ENCODE data around the gene TRDMT1. TPM values are rescaled to one million over a fixed set of nuclear protein-coding genes. Genes with fewer than 3 reads are reported as not detected.

The TRDMT1 gene
- total RNA-seq, 1 donor from 2014 or later, result 35.6 TPM

DNA sequence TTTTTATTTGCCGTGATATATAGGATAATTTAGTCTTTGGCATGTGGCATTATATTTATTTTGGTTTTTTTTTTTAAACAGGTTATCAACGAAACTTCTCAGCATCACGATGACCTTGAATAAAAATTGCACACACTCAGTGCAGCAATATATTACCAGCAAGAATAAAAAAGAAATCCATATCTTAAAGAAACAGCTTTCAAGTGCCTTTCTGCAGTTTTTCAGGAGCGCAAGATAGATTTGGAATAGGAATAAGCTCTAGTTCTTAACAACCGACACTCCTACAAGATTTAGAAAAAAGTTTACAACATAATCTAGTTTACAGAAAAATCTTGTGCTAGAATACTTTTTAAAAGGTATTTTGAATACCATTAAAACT lies 35.7 kb upstream of the TRDMT1 start:
- Histone ChIP-seq H3K36me3 (peaks cover 35% of the 10 kb centered on the region), H3K4me1 (no peaks in the 10 kb centered on the region), H3K4me3 (no peak overlapping the region), H3K27me3 (no peaks in the 10 kb centered on the region), H3K27ac (no peak overlapping the region), H4K20me1 (ENCODE audit: low read depth) (peaks cover 14% of the 10 kb centered on the region), H3K4me2 (no peak overlapping the region), H3K9ac (no peak overlapping the region), H2AFZ (replicated peaks) (no peak overlapping the region), H3K79me2 (ENCODE audit: low read depth) (peaks cover 10% of the 10 kb centered on the region), H3K9me3 (ENCODE audit: low read depth) (no peaks in the 10 kb centered on the region), H3F3A (ENCODE audit: low read depth) (peaks cover 38% of the 10 kb centered on the region)
- peaks cover 7% of the 10 kb centered on the region for H3K27me3 Mint-ChIP-seq (ENCODE audit: insufficient read depth, low read depth)
- TF ChIP-seq EZH2phosphoT487 (IDR thresholded peaks at IDR 0.05) (no peak), EZH2 (IDR thresholded peaks at IDR 0.05) (no peak)
- TF ChIP-seq, protein P1, sequence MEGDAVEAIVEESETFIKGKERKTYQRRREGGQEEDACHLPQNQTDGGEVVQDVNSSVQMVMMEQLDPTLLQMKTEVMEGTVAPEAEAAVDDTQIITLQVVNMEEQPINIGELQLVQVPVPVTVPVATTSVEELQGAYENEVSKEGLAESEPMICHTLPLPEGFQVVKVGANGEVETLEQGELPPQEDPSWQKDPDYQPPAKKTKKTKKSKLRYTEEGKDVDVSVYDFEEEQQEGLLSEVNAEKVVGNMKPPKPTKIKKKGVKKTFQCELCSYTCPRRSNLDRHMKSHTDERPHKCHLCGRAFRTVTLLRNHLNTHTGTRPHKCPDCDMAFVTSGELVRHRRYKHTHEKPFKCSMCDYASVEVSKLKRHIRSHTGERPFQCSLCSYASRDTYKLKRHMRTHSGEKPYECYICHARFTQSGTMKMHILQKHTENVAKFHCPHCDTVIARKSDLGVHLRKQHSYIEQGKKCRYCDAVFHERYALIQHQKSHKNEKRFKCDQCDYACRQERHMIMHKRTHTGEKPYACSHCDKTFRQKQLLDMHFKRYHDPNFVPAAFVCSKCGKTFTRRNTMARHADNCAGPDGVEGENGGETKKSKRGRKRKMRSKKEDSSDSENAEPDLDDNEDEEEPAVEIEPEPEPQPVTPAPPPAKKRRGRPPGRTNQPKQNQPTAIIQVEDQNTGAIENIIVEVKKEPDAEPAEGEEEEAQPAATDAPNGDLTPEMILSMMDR (IDR thresholded peaks at IDR 0.05), result no peak
- no peak overlapping the region for H3K27ac Mint-ChIP-seq
- peaks cover 64% of the 10 kb centered on the region for H3K4me1 Mint-ChIP-seq
- H3K4me3 Mint-ChIP-seq, result no peak overlapping the region
- H3K9me3 Mint-ChIP-seq, result no peaks in the 10 kb centered on the region
- H3K36me3 Mint-ChIP-seq, result peaks cover 30% of the 10 kb centered on the region
- peak; percentile 17 for DNase-seq (ENCODE audit: low spot score)

DNA sequence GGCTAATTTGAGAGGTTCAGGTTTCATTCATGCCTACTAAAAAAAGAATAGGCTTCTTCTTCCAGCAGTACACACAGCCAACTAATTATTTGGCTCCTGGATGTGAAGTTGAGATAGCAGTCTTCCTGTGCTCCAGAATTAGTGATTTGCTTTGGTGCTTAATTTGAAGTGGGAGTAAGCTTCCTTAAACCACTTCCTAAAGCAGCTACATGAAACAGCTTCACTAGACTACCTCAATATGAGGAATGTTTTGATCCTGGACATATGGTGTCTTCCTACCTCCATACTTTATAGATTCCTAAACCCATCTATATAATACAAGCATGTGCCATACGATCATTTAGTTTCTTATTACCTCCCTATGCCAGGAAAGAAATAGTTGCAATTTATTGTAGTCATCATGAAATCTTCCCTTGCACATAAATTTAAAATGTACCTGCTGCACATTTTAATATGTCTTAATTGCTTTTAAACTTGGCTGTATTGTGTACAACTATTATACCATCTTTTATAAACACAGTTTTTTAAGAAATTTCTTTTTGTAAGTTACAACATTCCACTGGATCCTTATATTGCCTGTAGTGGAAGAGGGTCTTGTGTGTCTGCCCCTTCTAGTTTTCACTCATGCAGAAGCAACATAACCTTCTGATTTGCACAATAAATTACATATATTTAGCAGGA lies 35.1 kb upstream of the TRDMT1 start:
- H3K4me3 Mint-ChIP-seq, result no peak overlapping the region
- Histone ChIP-seq H3K4me3 (no peak overlapping the region), H3K27ac (no peak overlapping the region), H3K4me1 (peaks cover 2% of the 10 kb centered on the region), H2AFZ (replicated peaks) (no peak overlapping the region), H3K36me3 (peaks cover 36% of the 10 kb centered on the region), H3K9me3 (ENCODE audit: low read depth) (no peaks in the 10 kb centered on the region), H4K20me1 (ENCODE audit: low read depth) (peaks cover 20% of the 10 kb centered on the region), H3K79me2 (ENCODE audit: low read depth) (peaks cover 15% of the 10 kb centered on the region), H3K9ac (no peak overlapping the region), H3K27me3 (no peaks in the 10 kb centered on the region), H3K4me2 (no peak overlapping the region), H3F3A (ENCODE audit: low read depth) (peaks cover 38% of the 10 kb centered on the region)
- TF ChIP-seq EZH2phosphoT487 (IDR thresholded peaks at IDR 0.05) (no peak), EZH2 (IDR thresholded peaks at IDR 0.05) (no peak)
- TF ChIP-seq, protein P1 (IDR thresholded peaks at IDR 0.05), result no peak
- no peak overlapping the region for H3K27ac Mint-ChIP-seq
- H3K9me3 Mint-ChIP-seq, result no peaks in the 10 kb centered on the region
- no peak for DNase-seq (ENCODE audit: low spot score)
- peaks cover 69% of the 10 kb centered on the region for H3K4me1 Mint-ChIP-seq
- H3K27me3 Mint-ChIP-seq (ENCODE audit: insufficient read depth, low read depth), result peaks cover 7% of the 10 kb centered on the region
- peaks cover 35% of the 10 kb centered on the region for H3K36me3 Mint-ChIP-seq

DNA sequence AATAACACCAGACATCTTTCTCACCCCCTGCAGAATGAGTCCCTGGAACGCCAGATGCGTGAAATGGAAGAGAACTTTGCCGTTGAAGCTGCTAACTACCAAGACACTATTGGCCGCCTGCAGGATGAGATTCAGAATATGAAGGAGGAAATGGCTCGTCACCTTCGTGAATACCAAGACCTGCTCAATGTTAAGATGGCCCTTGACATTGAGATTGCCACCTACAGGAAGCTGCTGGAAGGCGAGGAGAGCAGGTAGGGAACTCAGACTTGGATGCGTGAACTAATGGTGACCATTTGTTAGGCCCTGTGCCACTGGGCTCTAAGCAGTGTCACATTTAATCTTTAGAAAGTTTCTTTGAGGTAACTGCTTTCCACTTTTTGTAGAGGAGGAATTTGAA lies 33.7 kb upstream of the TRDMT1 start:
- Histone ChIP-seq H3K4me1 (peaks cover 11% of the 10 kb centered on the region), H3K9ac (no peak overlapping the region), H3K79me2 (ENCODE audit: low read depth) (peaks cover 30% of the 10 kb centered on the region), H3K36me3 (peaks cover 36% of the 10 kb centered on the region), H3K4me3 (no peak overlapping the region), H3K27me3 (no peaks in the 10 kb centered on the region), H2AFZ (replicated peaks) (no peak overlapping the region), H4K20me1 (ENCODE audit: low read depth) (peaks cover 32% of the 10 kb centered on the region), H3F3A (ENCODE audit: low read depth) (peaks cover 44% of the 10 kb centered on the region), H3K9me3 (ENCODE audit: low read depth) (no peaks in the 10 kb centered on the region), H3K27ac (no peak overlapping the region), H3K4me2 (no peak overlapping the region)
- peak; percentile 33 for DNase-seq (ENCODE audit: low spot score)
- Mint-ChIP-seq H3K36me3 (peaks cover 47% of the 10 kb centered on the region), H3K9me3 (no peaks in the 10 kb centered on the region), H3K27ac (no peak overlapping the region), H3K4me3 (peak overlapping the region; percentile 60), H3K27me3 (ENCODE audit: insufficient read depth, low read depth) (peaks cover 9% of the 10 kb centered on the region), H3K4me1 (peaks cover 67% of the 10 kb centered on the region)
- TF ChIP-seq, protein P1 (IDR thresholded peaks at IDR 0.05), result no peak

Data from neural progenitor cell (in vitro differentiated cells).